HepG2 (cell line): Measurements from ENCODE around the gene TP73.

Experiments
- CBFB ChIP-seq: sonication (generic); formaldehyde crosslinking; IDR thresholded peaks from 2 replicates; pipeline ENCODE4 v1.4.0; 2020; ENCODE audit warnings: missing genetic modification reagents
- CTCF ChIP-seq: sonication (generic); formaldehyde crosslinking; IDR thresholded peaks from 2 replicates; pipeline ENCODE4 v1.5.0; 2020; ENCODE audit warnings: mild to moderate bottlenecking, missing genetic modification reagents, moderate library complexity
- EHMT2 ChIP-seq: fragments of 200-600 bp; sonication (generic); IDR thresholded peaks from 2 replicates; pipeline ENCODE4 v1.7.0; 2017; ENCODE audit warnings: antibody characterized with exemption, low read depth, low read length, borderline replicate concordance
- MYNN ChIP-seq: sonication (generic); formaldehyde crosslinking; IDR thresholded peaks from 2 replicates; pipeline ENCODE4 v1.4.0; 2020; ENCODE audit warnings: mild to moderate bottlenecking, low read depth, missing genetic modification reagents
- POLR2AphosphoS5 ChIP-seq: IDR thresholded peaks from 2 replicates; pipeline ENCODE4 v1.6.1; 2012; ENCODE audit warnings: low read depth, low read length
- REST ChIP-seq, 2 experiments: IDR thresholded peaks; 2 replicates each; pipeline ENCODE4 v1.6.1; 2011 to 2012; ENCODE audit warnings: low read length in 2 of 2, borderline replicate concordance in 1 of 2, low read depth in 1 of 2, mild to moderate bottlenecking in 1 of 2, moderate library complexity in 1 of 2
- SP1 ChIP-seq, 2 experiments: fragments of 450-650 bp in 1 of 2; sonication (generic) in 1 of 2; formaldehyde crosslinking in 1 of 2; IDR thresholded peaks; 2 replicates each; pipeline versions ENCODE4 v1.4.0 to v1.6.1; 2016 to 2020; ENCODE audit warnings: missing genetic modification reagents in 1 of 2
- SRSF9 ChIP-seq: fragments of 200-400 bp; formaldehyde crosslinking; IDR thresholded peaks from 2 replicates; pipeline ENCODE4 v1.6.1; 2018; ENCODE audit warnings: borderline replicate concordance, mild to moderate bottlenecking, low read depth, low read length; ENCODE audit not compliant: insufficient read depth, poor library complexity, severe bottlenecking
- TBX2 ChIP-seq: sonication (generic); formaldehyde crosslinking; IDR thresholded peaks from 2 replicates; pipeline ENCODE4 v1.5.0; 2020; ENCODE audit warnings: missing genetic modification reagents, mild to moderate bottlenecking, borderline replicate concordance
- ZFAT ChIP-seq: sonication (generic); formaldehyde crosslinking; conservative IDR thresholded peaks from 2 replicates; pipeline ENCODE4 v1.8.1; 2023; ENCODE audit warnings: missing genetic modification reagents, inconsistent platforms
- ZNF136 ChIP-seq: sonication (generic); formaldehyde crosslinking; IDR thresholded peaks from 2 replicates; pipeline ENCODE4 v1.8.1; 2022; ENCODE audit warnings: low read depth, mild to moderate bottlenecking, moderate library complexity, missing genetic modification reagents
- ZNF354B ChIP-seq: sonication (generic); formaldehyde crosslinking; IDR thresholded peaks from 2 replicates; pipeline ENCODE4 v1.8.0; 2022; ENCODE audit warnings: mild to moderate bottlenecking, missing genetic modification reagents
- ZNF747 ChIP-seq: sonication (generic); formaldehyde crosslinking; IDR thresholded peaks from 2 replicates; pipeline ENCODE4 v1.8.1; 2023; ENCODE audit warnings: missing genetic modification reagents, mild to moderate bottlenecking, borderline replicate concordance

GRCh38 chr1:3678361-3679097 lies 26.2 kb downstream of the TP73 start:
- TF ChIP-seq MYNN (no peak), SRSF9 (no peak), ZNF136 (CRISPR knock-in tag) (no peak), ZFAT (CRISPR knock-in tag) (no peak), ZNF747 (CRISPR knock-in tag) (no peak), POLR2AphosphoS5 (no peak), EHMT2 (no peak), REST (IDR thresholded peaks at IDR 0.05; ENCODE audit: borderline replicate concordance in 1 of 2, low read depth in 1 of 2, low read length in 2 of 2) (no peak), TBX2 (CRISPR knock-in tag) (no peak), CBFB (CRISPR knock-in tag) (no peak), ZNF354B (no peak), CTCF (CRISPR knock-in tag) (no peak), SP1 (IDR thresholded peaks at IDR 0.05) (no peak), SP1 (CRISPR knock-in tag; IDR thresholded peaks at IDR 0.05) (no peak)
